ENCODE measurements around the gene STXBP5. TPM values are rescaled to one million over a fixed set of nuclear protein-coding genes. Genes with fewer than 3 reads are reported as not detected.

STXBP5 gene
- total RNA-seq, 4 donors from 2014 or later: 25.6 to 40.0 (median 30.4) TPM

DNA sequence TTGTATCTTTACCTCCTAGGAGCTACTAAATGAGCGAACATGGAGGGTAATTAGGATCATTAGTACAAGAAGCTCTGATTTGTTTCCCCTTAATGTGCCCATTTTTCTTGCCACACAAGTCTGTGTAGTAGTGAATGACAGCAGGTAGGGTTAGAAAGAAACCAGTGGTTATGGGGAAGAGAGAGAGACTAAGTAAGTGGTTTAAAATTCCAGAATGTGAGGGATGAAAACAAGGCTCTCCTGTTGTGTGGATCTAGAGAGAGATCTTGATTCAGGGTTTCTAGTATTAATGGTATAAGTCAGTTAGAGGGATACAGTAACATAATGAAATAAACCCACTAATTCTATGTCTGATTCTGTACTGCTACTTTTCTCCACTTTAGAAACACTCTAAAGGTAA is 22.7 kb downstream of the STXBP5 start:
- Histone ChIP-seq H3K27ac (no peak overlapping the region), H3K4me3 (no peak overlapping the region), H3K9me3 (no peaks in the 10 kb centered on the region), H3K27me3 (no peaks in the 10 kb centered on the region), H3K36me3 (peaks cover 0 to 8% (median 0%) of the 10 kb centered on the region in 3 donors), H3K4me1 (no peaks in the 10 kb centered on the region)
- TF ChIP-seq, protein P1, sequence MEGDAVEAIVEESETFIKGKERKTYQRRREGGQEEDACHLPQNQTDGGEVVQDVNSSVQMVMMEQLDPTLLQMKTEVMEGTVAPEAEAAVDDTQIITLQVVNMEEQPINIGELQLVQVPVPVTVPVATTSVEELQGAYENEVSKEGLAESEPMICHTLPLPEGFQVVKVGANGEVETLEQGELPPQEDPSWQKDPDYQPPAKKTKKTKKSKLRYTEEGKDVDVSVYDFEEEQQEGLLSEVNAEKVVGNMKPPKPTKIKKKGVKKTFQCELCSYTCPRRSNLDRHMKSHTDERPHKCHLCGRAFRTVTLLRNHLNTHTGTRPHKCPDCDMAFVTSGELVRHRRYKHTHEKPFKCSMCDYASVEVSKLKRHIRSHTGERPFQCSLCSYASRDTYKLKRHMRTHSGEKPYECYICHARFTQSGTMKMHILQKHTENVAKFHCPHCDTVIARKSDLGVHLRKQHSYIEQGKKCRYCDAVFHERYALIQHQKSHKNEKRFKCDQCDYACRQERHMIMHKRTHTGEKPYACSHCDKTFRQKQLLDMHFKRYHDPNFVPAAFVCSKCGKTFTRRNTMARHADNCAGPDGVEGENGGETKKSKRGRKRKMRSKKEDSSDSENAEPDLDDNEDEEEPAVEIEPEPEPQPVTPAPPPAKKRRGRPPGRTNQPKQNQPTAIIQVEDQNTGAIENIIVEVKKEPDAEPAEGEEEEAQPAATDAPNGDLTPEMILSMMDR (IDR thresholded peaks at IDR 0.05): no peak
- TF ChIP-seq POLR2A (IDR thresholded peaks at IDR 0.05): no peak
- intact Hi-C loops (cut with DNase I): no loop called here
- no peak for DNase-seq
- WGBS, 2 donors: 95 to 100% methylated on average over 1 of the region's 1 CpG

GRCh38 chr6:147227770-147228320 is 23.6 kb downstream of the STXBP5 start:
- Histone ChIP-seq H3K9me3 (no peaks in the 10 kb centered on the region), H3K27ac (no peak overlapping the region), H3K4me1 (no peaks in the 10 kb centered on the region), H3K36me3 (peaks cover 0 to 6% (median 0%) of the 10 kb centered on the region in 3 donors), H3K27me3 (no peaks in the 10 kb centered on the region), H3K4me3 (no peak overlapping the region)
- TF ChIP-seq, protein P1 (IDR thresholded peaks at IDR 0.05): no peak
- no peak for TF ChIP-seq POLR2A (IDR thresholded peaks at IDR 0.05)
- DNase-seq: no peak
- WGBS, 2 donors: 82 to 89% methylated on average over 1 of the region's 1 CpG
- intact Hi-C loops (cut with DNase I): no loop called here

DNA sequence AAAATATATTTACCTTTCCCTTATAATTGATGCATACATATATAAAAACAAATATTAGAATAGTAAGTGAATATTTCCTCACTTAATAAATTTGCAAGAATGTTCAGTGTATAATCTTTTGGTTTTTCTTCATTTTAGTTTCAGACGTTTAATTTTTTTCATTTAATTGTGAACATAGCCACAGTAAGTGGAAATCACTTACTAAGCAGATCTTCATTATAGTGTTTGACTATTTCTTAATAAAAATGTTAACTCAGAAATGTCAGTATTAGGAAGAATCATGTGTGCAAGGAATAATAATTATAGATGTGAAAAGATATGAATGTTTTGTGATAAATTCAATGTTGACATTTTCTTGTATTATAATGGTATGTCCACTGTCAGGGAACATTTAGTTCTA is 27.4 kb downstream of the STXBP5 start:
- WGBS, 2 donors: 64 to 65% methylated on average over 1 of the region's 1 CpG
- intact Hi-C loops (cut with DNase I): no loop called here
- no peaks in the 10 kb centered on the region for H3K9me3 ChIP-seq
- peaks cover 0 to 9% (median 0%) of the 10 kb centered on the region in 3 donors for H3K36me3 ChIP-seq
- DNase-seq: no peak
- no peaks in the 10 kb centered on the region for H3K4me1 ChIP-seq
- H3K27me3 ChIP-seq: no peaks in the 10 kb centered on the region
- no peak overlapping the region for H3K27ac ChIP-seq
- TF ChIP-seq POLR2A (IDR thresholded peaks at IDR 0.05): no peak
- TF ChIP-seq, protein P1 (IDR thresholded peaks at IDR 0.05): no peak
- no peak overlapping the region for H3K4me3 ChIP-seq

DNA sequence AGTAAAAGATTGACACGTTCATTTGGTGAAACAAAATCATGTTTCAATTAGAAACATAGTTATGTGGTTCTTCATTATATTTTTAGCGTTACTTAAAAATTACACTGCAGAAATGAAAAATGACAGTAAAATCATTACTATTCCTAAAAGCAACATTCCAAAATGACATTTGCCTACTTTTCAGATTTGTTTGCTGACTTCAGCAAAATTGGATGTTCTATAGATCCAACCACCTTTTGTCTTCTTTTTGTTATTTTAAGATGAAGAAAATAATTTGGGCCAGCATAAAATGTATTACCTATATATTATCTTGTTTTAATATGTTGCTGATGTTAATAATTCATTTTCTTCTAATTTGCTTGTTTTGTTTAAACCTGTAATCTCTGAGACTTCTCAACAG is 30.5 kb downstream of the STXBP5 start:
- Histone ChIP-seq H3K36me3 (peaks cover 0 to 38% (median 0%) of the 10 kb centered on the region in 3 donors), H3K4me1 (no peaks in the 10 kb centered on the region), H3K9me3 (no peaks in the 10 kb centered on the region), H3K27ac (no peak overlapping the region), H3K27me3 (no peaks in the 10 kb centered on the region), H3K4me3 (no peak overlapping the region)
- WGBS, 2 donors: 96 to 98% methylated on average over 2 of the region's 2 CpGs
- no peak for DNase-seq
- intact Hi-C loops (cut with DNase I): no loop called here
- no peak for TF ChIP-seq POLR2A (IDR thresholded peaks at IDR 0.05)

GRCh38 chr6:147238164-147238563 is 33.9 kb downstream of the STXBP5 start:
- Histone ChIP-seq H3K36me3 (peaks cover 0 to 59% (median 0%) of the 10 kb centered on the region in 3 donors), H3K4me3 (no peak overlapping the region), H3K4me1 (no peaks in the 10 kb centered on the region), H3K9me3 (no peaks in the 10 kb centered on the region), H3K27me3 (no peaks in the 10 kb centered on the region), H3K27ac (no peak overlapping the region)
- no peak for TF ChIP-seq POLR2A (IDR thresholded peaks at IDR 0.05)
- TF ChIP-seq, protein P1 (IDR thresholded peaks at IDR 0.05): no peak
- intact Hi-C loops (cut with DNase I): no loop called here
- 89 to 100% methylated on average over 3 of the region's 3 CpGs for WGBS, 2 donors
- DNase-seq: no peak

DNA sequence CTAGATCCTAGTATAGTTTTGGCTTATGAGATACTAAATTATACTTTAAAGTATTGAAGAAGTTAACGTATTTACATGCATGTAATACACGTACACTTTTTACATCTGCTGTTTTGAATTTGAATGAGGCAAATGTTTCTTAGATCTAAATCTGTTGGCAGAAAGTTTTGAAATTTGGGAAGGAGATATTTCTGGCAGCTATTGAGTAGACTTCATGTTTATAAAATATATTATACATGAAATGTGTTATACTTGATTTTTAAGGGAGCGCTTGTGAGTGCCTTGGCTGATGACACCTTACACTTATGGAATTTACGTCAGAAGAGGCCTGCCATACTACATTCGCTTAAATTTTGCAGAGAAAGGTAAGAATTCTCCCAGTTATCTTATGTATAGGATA is 34.7 kb downstream of the STXBP5 start:
- no peaks in the 10 kb centered on the region for H3K9me3 ChIP-seq
- peaks cover 0 to 59% (median 0%) of the 10 kb centered on the region in 3 donors for H3K36me3 ChIP-seq
- WGBS, 2 donors: 95 to 96% methylated on average over 5 of the region's 5 CpGs
- H3K27ac ChIP-seq: no peak overlapping the region
- H3K4me1 ChIP-seq: no peaks in the 10 kb centered on the region
- intact Hi-C loops (cut with DNase I): no loop called here
- TF ChIP-seq POLR2A (IDR thresholded peaks at IDR 0.05): no peak
- TF ChIP-seq, protein P1 (IDR thresholded peaks at IDR 0.05): no peak
- H3K4me3 ChIP-seq: no peak overlapping the region
- no peak for DNase-seq
- no peaks in the 10 kb centered on the region for H3K27me3 ChIP-seq

Data from esophagus squamous epithelium (tissue), 5 donors.